ENCODE results near the gene GNAQ.

GRCh38 chr9:77766587-77766986 is 265.0 kb downstream of the GNAQ start:
- TF ChIP-seq POLR2AphosphoS5 (IDR thresholded peaks at IDR 0.05): no peak
- no peak for TF ChIP-seq CTCF (IDR thresholded peaks at IDR 0.05)

All from upper lobe of left lung (tissue), 4 donors.